Effector CD4-positive, alpha-beta T cell (primary cell): Measurements from ENCODE around the gene UQCC3.
"Not testable (repeated sequence)": the region's sequence is repeated elsewhere in the genome, so short reads cannot be mapped to it uniquely, and the experiment has no call there.

Source experiments
- DNase-seq: peaks from one replicate; pipeline ENCODE4 v3.0.0-alpha.2; 2020

UQCC3 gene

DNA sequence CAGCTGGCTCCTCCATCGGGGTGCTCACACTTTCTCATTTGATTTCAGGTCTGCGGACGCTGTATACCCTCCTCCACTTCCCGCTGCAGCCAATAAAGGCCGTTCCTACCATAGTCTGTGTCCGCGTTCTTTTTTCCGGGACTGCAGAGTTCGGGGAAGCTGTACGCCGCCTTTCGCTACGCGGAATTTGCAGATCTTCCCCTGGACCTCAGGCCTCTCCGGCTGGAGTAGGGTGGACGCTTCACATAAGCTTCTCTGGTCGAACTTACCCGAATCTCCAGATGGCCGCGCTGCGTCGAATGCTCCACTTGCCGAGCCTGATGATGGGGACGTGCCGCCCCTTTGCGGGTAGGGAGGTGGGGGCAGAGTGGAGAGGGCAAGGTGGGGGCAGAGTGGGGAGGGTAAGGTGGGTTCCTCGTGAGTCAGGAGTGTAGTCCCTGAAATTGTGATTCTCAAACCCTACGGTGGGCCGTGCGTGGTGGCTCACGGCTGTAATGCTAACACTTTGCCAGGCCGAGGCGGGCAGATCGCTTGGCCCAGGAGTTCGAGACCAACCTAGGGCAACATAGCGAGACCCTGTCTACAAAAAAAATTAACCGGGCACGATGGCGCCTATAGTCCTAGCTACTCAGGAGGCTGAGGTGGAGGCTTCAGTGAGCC is 5.7 kb upstream of the UQCC3 start:
- DNase-seq = peak; percentile 48

DNA sequence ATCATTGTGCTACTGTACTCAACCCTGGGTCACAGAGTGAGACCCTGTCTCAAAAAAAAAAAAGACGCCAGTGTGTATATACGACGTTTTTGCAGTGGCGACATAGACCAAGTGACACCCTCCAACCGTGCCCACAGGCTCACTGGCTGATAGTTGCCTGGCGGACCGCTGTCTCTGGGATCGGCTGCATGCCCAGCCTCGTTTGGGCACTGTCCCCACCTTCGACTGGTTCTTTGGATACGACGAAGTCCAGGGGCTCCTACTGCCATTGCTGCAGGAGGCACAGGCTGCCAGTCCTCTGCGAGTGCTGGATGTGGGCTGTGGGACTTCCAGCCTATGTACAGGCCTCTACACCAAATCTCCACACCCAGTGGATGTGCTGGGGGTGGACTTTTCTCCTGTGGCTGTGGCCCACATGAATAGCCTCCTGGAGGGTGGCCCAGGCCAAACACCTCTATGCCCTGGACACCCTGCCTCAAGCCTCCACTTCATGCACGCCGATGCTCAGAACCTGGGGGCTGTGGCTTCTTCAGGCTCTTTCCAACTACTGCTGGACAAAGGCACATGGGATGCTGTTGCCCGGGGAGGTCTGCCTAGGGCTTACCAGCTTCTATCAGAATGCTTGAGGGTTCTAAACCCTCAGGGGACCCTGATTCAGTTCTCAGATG is 5.1 kb upstream of the UQCC3 start:
- DNase-seq = no peak

- no peak for DNase-seq
These were observed 4.0 kb upstream of the UQCC3 start for GRCh38 chr11:62667460-62667859.

- DNase-seq = no peak
These were observed 1.9 kb upstream of the UQCC3 start for GRCh38 chr11:62669420-62670161.

DNA sequence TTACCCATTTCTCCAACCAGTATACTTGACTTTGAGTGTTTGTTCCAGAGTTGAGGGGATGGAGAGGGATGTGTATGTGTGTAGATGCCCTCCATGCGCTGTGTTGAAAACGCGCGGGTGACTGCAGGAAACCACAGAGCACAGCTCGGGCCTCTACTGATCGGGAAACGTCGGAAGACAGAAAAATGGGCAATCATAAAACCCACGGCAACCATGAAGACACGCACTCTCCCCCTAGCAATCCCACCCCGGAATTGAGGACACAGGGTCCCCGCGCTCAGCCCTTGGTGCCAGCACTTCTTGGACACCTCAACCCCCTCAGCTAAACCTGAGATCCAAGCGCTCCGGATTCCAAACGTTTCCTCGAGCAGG is 251 bp upstream of the UQCC3 start:
- DNase-seq = no peak

GRCh38 chr11:62673196-62673525 is 1.7 kb downstream of the UQCC3 start:
- DNase-seq = no peak

- DNase-seq = not testable (repeated sequence)
These were observed 3.9 kb downstream of the UQCC3 start for GRCh38 chr11:62675415-62675814.

DNA sequence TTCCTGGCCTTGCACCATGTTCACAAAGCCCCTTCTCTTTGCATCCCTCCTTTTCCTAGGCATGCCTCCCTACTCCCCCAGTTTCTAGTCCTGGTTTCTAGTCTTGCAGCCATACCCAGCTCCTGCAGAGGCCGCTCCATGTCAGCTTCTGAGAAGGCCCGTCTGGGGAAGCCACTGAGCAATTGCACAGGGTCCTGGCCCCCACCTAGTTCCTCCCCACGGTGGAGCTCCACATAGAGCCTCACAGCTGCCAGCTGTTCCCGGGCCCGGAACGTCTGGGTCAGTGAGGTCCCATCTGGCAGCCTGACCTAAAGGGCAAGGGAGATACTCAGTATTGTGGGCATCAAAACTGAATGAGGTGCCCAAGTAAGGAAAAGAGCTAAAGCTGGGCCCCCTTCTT is 5.2 kb downstream of the UQCC3 start:
- no peak for DNase-seq

GRCh38 chr11:62677156-62677555 is 5.7 kb downstream of the UQCC3 start:
- DNase-seq = no peak

DNA sequence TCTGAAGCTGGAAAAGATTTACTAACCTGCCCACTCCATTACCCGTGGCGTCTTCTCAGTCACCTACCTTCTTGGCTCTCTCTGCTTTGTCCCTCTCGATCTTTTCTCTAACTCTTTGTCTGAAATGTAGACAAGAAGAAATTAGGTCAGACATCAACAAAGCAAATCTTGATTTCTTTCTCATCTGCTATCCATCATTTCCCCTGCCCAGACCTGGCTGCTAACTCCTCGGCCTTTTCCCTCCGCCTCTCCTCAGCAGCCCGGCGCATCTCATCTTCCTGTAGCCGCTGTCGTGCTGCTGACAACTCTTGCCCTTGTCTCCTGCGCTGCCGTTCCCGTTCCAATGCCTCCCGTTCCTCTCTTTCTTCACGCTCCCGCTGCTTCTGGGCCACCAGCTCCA is 6.2 kb downstream of the UQCC3 start:
- no peak for DNase-seq

DNA sequence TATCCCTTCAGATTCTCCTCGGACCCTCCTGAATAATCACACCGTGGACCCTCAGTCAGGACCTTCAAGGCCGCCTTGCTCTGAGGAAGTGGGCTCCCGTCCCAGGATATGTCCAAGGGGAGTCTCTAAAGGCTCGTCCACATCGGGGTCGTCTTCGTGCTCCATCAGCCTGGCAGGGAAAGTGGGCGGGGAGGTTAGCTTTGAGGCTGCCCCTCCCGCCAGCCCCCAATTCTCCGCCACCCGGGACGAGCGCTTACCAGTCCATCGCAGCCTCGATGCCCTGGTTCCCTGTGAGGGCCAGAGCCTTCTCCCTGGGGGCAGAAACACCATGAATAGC is 6.9 kb downstream of the UQCC3 start:
- no peak for DNase-seq

- peak; percentile 79 for DNase-seq
These were observed 7.6 kb downstream of the UQCC3 start, which contains the start of gene UBXN1 for GRCh38 chr11:62678770-62679696. TSS of gene UBXN1 (minus strand) at chr11:62679073. CDS start at chr11:62678923, 150 bp downstream.

DNA sequence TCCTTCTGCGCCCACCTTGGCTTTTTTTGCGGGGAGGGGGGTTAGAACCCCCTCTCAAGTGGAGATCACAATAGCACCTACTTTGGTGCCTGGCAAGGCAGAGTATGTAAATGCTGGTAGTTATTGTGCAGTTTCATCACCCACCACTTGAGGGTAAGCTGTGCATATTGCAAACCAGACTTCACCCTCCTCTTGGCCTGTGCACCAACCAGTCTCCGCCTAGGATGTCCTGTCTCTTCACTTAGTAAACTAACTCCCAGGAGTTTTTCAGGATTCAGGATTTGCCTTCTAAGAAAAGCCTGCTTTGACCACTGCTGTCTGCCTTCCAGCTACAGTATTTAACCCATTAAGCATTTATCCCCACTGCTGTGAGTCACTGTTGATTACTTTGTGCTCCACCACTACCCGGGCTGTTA is 9.4 kb downstream of the UQCC3 start:
- no peak for DNase-seq

DNA sequence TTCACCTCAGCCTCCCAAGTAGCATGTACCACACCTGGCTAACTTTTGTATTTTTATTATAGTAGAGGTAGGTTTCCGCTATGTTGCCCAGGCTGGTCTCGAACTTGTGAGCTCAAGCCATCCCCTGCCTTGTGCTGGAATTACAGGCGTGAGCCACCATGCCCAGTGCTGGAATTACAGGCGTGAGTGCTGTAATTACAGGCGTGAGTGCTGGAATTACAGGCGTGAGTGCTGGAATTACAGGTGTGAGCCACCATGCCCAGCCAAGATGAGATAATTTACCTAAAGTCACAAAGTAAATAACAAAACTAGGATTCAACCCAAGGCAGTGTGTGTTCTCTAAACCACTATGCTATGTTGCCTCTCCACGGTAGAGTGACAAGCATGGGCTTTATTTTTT is 11.0 kb downstream of the UQCC3 start:
- DNase-seq = no peak

- no peak for DNase-seq
These were observed 16.3 kb downstream of the UQCC3 start for GRCh38 chr11:62687508-62688396.

DNA sequence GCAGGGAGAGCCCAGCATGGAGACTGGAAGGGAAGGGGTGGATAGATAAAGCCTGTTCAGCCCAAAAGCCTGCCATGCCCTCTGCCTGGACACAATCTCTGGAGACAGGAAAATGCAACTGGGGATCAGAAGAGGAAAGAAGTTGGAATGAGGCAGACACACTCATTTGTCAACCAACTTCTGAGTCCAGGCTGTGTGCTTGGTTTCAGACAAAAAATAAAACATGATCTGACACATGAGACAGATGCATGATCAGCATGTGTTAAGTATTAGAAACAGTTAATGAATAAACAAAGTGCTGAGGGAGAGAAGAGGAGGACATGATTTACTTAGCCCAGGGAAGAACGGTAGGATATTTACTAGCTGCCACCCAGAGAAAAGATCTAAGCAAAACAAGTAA is 17.0 kb downstream of the UQCC3 start:
- no peak for DNase-seq

- DNase-seq = no peak
These were observed 18.1 kb downstream of the UQCC3 start, which contains the start of gene LRRN4CL for GRCh38 chr11:62689421-62690183. TSS of gene LRRN4CL (minus strand) at chr11:62689530. CDS start at chr11:62688508, 1,022 bp downstream.

- not testable (repeated sequence) for DNase-seq
These were observed 22.2 kb downstream of the UQCC3 start for GRCh38 chr11:62693624-62694023.

DNA sequence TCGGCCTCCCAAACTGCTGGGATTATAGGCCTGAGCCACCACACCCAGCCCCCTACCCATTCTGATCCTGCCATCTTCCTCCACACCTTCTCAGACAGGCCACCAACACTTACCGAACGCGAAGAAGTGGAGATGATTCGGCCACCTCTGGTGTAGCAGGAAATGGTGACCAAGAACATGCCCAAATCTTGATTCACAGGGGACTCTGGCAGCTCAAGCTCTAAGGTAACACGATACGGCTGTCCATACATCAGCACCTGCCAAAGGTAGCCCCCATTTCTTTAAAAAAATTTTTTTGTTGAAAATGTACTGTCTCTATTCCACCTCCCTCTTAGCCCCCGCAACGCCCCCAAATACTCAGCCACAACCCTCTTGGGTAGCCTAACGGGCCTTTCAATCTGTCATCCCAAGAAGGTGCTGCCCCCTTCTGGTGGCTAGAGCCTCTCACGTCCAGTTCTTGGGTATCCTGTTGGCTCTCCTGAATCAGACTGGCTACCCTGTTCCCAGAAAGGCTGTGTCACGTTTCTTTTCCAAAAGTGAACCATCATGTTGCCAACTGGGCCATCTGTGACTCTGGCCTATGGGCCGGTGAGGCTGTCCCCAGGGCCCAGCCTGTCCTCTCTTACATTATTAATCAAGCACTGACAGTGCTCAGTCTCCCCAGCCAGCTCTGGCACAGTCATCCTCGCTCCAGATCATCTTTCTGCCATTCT is 23.1 kb downstream of the UQCC3 start:
- peak; percentile 80 for DNase-seq

DNA sequence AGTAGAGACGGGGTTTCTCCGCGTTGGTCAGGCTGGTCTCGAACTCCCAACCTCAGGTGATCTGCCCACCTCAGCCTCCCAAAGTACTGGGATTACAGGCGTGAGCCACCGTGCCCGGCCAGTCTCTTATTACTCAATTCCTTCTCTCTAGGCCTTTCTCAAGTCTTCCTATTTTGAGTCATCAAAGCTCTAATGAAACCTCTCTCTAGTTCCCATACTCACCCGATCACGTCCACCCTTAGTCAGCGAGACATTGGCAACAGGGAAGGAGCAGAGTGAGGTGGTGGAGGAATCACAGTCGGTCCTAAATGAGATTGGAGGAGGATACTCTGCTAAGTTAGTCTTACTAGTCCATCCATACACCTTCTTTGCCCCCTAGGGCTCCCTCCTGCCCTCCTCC is 30.8 kb downstream of the UQCC3 start:
- DNase-seq = no peak
